Uterus (tissue), 2 donors: Measurements from ENCODE around the gene ZNF735.

Source experiments
- CTCF ChIP-seq, 4 experiments: fragments of 200-600 bp in 2 of 4; fragments of 450-650 bp in 2 of 4; sonication (generic) in 2 of 4; IDR thresholded peaks; one replicate each; pipeline ENCODE4 v1.5.1; 2016 to 2019; ENCODE audit warnings: antibody characterized with exemption in 4 of 4, mild to moderate bottlenecking in 2 of 4, moderate library complexity in 1 of 4
- POLR2A ChIP-seq, 2 donors: fragments of 450-650 bp; IDR thresholded peaks; one replicate each; pipeline ENCODE4 v1.6.1; 2016; ENCODE audit warnings: antibody characterized with exemption in 2 of 2, mild to moderate bottlenecking in 1 of 2, moderate library complexity in 1 of 2

GRCh38 chr7:64182036-64182790, 24.8 kb upstream of the ZNF735 start:
- TF ChIP-seq CTCF (IDR thresholded peaks at IDR 0.05) (no peak), POLR2A (IDR thresholded peaks at IDR 0.05) (no peak)
